Measurements from ENCODE around the gene GAL3ST2.

Gene GAL3ST2

DNA sequence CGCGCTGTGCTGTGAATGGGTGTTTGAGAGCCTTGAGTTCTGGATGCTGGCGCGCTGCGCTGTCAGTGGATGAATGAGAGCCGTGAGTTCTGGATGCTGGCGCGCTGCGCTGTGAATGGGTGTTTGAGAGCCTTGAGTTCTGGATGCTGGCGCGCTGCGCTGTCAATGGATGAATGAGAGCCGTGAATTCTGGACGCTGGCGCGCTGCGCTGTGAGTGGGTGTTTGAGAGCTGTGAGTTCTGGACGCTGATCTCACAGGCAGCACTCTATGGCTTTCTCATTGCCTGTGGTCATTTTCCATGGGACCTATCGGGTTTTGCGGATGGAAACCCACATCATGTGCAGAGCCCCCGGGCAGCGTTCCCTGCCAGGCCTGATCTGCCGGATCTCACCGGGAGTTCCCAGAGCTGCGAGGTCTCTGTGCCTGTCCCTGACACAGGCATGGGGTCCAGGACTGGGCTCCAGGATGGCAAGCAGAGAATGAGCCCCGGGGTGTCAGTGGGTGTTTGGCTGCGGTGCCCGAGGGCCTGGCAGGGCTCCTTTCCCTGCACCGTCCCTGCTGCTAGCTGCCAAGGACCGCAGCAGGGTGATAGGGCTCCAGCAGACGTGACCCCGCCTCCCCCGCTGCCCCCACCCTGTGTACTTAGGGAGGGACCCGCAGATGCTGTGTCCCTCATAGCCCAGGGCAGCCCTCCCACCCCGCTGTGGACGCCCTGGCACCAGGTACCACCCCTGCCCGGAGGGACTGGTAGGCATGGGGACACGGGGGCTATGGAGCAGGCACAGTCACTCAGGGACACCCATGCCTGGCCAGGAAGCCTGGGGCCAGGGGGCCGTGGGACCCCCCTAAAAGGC lies 72.4 kb downstream of the GAL3ST2 start:
- H3K36me3 ChIP-seq (ENCODE audit: control insufficient read depth, insufficient read depth, low read length), result no peaks in the 10 kb centered on the region
- H3K27ac ChIP-seq (ENCODE audit: insufficient read depth, low read length, poor library complexity, severe bottlenecking), result no peak overlapping the region
- H3K27me3 ChIP-seq (replicated peaks; ENCODE audit: control insufficient read depth, insufficient read depth, low read length, poor library complexity, severe bottlenecking), result no peaks in the 10 kb centered on the region
- H3K4me3 ChIP-seq (ENCODE audit: insufficient read depth, low read depth, low read length, poor library complexity, severe bottlenecking), result no peak overlapping the region
- H3K4me1 ChIP-seq (ENCODE audit: control insufficient read depth, insufficient read depth, low read length, poor library complexity, severe bottlenecking), result peaks cover 10% of the 10 kb centered on the region
- H3K9me3 ChIP-seq (ENCODE audit: control insufficient read depth, low read length), result no peaks in the 10 kb centered on the region
- no peak for DNase-seq

DNA sequence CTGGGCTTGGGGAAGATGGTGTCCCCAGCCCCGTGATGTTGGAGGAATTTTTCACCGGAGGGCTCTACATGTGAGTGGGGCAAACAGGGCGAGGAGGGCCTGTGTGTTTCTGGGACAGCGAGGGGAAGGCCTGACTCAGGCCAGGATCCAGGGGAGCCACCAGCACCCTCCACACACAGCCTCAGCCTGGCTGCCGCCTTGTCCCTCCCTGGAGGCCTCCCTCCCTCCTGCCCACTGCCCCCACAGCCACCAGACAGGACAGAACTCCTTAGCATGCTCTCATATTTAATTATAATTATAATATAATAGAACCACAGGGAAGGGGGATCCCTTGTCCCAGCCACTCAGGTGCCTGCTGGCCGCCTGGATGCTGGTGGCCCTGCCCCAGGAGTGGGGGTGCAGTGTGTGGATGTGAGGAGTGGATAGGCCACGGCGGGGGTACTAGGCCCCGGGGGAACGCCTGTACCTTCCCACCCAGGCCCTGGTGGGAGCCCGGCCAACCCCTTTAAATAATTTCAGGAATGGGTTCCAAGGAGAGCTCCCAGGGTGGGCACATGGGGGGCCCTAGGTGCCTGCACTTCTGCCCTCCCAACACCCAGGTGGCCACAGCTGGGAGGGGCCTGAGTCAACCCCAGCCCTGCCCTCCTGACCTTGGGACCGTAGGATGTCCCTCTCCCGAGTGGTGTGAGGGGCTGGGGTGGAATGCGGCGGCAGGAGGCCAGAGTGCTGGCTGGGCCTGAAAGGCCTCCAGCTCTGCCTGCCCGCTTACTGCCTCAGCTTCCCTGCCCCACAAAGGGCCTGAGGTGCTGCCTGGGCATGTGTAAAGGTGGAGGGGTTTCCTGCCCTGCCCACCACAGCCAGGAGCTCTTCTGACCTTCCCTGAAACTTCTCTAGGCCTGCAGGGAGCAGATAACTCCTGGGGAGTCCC lies 73.3 kb downstream of the GAL3ST2 start:
- H3K4me1 ChIP-seq (ENCODE audit: control insufficient read depth, insufficient read depth, low read length, poor library complexity, severe bottlenecking), result peaks cover 5% of the 10 kb centered on the region
- no peaks in the 10 kb centered on the region for H3K9me3 ChIP-seq (ENCODE audit: control insufficient read depth, low read length)
- DNase-seq, result no peak
- H3K27ac ChIP-seq (ENCODE audit: insufficient read depth, low read length, poor library complexity, severe bottlenecking), result no peak overlapping the region
- no peaks in the 10 kb centered on the region for H3K36me3 ChIP-seq (ENCODE audit: control insufficient read depth, insufficient read depth, low read length)
- H3K4me3 ChIP-seq (ENCODE audit: insufficient read depth, low read depth, low read length, poor library complexity, severe bottlenecking), result no peak overlapping the region
- H3K27me3 ChIP-seq (replicated peaks; ENCODE audit: control insufficient read depth, insufficient read depth, low read length, poor library complexity, severe bottlenecking), result no peaks in the 10 kb centered on the region

DNA sequence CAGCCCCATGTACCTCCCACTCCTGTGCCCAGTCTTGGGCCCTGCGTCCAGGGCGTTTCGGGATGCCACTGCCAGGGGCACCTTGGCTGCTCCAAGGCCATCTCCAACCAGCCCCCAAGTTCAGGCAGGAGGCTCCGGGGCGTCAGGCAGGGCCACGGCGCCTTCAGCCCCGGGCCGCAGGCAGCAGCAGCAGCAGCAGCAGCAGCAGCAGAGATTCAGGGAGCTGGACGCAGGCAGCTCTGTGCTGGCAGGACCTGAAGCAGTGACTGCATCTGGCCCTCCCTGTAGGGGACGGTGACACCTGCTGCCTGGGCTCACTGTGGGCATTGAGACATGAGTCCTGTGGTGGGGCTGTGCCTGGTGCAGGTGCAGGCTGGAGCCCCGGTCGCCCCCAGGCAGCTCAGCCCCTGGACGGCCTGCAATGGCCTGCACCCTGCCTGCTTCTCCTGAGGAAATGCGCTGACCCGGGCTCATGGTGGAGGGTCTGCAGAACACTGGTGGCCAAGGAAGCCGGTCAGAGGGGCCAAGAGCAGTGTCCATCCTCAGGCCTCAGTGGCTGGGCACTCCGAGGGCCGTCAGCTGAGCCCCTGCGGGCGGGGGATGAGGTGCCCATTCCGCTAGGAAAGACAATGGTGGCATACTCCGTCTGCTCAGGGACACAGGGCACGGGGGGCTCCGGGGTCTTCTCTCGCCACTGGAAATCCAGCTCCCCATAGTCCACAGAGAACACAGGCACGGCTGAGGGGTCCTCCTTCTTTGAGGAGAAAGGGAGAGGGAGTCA lies 74.1 kb downstream of the GAL3ST2 start:
- Histone ChIP-seq H3K27ac (ENCODE audit: insufficient read depth, low read length, poor library complexity, severe bottlenecking) (no peak overlapping the region), H3K9me3 (ENCODE audit: control insufficient read depth, low read length) (no peaks in the 10 kb centered on the region), H3K4me3 (ENCODE audit: insufficient read depth, low read depth, low read length, poor library complexity, severe bottlenecking) (no peak overlapping the region), H3K27me3 (replicated peaks; ENCODE audit: control insufficient read depth, insufficient read depth, low read length, poor library complexity, severe bottlenecking) (no peaks in the 10 kb centered on the region), H3K4me1 (ENCODE audit: control insufficient read depth, insufficient read depth, low read length, poor library complexity, severe bottlenecking) (no peaks in the 10 kb centered on the region), H3K36me3 (ENCODE audit: control insufficient read depth, insufficient read depth, low read length) (no peaks in the 10 kb centered on the region)
- DNase-seq, result no peak

DNA sequence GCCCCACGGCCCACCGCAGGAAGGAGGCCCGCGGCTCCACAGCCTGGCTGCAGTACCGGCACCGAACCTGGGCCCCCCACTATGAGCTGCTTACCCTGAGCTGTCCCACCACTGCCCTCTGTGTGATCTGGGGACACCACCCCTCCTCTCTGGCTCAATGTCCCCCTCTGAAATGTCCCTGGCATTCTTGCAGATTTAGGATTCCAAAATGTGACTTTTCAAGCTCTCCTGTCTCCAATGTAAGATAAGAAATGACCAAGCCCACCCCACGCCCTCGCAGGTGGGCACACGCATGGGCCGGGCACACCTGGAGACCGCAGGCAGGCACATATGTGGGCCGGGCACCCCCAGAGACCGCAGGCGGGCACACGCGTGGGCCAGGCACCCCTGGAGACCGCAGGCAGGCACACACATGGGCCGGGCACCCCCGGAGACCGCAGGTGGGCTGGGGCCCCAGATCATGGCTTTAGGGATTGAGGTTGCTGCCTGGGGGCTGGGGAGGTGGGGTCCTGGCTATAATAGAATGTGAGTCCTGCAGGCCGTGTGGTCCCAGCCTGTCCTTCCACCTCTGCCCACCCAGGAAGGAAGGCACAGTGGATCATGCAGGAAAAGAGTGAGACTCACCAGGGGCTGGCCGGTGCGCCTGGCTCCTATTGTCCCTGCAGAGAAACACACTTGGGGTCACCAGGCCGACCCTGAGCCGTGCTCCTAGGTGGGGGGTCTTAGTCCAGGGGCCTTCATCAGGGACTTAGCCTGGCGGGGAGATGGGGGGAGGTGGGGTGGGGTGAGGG lies 74.9 kb downstream of the GAL3ST2 start:
- Histone ChIP-seq H3K27ac (ENCODE audit: insufficient read depth, low read length, poor library complexity, severe bottlenecking) (no peak overlapping the region), H3K27me3 (replicated peaks; ENCODE audit: control insufficient read depth, insufficient read depth, low read length, poor library complexity, severe bottlenecking) (no peaks in the 10 kb centered on the region)
- no peak for DNase-seq

DNA sequence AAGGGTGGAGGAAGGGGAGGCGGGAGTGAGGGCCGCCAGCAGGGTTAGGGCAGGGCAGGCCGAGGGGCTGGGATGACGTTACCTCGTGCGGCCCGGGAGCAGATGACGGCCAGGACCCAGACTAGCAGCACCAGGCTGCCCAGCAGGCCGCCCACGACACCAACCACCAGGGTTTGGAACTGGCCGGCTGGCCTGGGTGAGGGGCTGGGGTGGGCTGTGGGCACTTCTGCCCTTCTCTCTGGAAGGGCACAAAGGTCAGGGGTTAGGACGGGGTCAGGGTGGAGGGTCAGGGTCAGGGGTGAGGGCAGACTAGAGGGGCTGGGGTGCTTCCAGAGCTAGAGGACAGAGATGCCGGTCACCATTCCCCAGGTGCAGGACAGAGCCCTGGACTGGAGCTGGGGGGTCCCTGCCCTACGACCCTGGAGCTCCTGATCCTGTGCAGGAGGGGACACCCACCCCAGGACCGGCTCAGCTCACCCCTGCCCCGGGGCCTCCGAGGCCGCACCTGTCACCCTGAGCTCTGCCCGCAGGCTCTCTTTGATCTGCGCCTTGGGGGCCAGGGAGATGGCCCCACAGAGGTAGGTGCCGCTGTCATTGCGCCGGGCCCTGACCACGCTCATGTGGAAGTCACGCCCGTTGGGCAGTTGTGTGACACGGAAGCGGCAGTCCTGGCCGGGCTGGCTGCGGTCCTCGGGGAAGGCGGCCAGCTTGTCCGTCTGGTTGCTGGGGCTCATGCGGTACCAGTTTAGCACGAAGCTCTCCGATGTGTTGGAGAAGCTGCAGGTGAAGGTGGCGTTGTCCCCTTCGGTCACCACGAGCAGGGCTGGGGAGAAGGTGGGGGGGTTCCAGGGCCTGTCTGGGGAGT lies 75.7 kb downstream of the GAL3ST2 start:
- Histone ChIP-seq H3K4me1 (ENCODE audit: control insufficient read depth, insufficient read depth, low read length, poor library complexity, severe bottlenecking) (no peaks in the 10 kb centered on the region), H3K9me3 (ENCODE audit: control insufficient read depth, low read length) (no peaks in the 10 kb centered on the region), H3K27ac (ENCODE audit: insufficient read depth, low read length, poor library complexity, severe bottlenecking) (no peak overlapping the region), H3K27me3 (replicated peaks; ENCODE audit: control insufficient read depth, insufficient read depth, low read length, poor library complexity, severe bottlenecking) (no peaks in the 10 kb centered on the region), H3K4me3 (ENCODE audit: insufficient read depth, low read depth, low read length, poor library complexity, severe bottlenecking) (no peak overlapping the region), H3K36me3 (ENCODE audit: control insufficient read depth, insufficient read depth, low read length) (no peaks in the 10 kb centered on the region)
- DNase-seq, result no peak

More for the DNA sequence above, 74.9 kb downstream of the GAL3ST2 start:
- Histone ChIP-seq H3K4me3 (ENCODE audit: insufficient read depth, low read depth, low read length, poor library complexity, severe bottlenecking) (no peak overlapping the region), H3K9me3 (ENCODE audit: control insufficient read depth, low read length) (no peaks in the 10 kb centered on the region), H3K4me1 (ENCODE audit: control insufficient read depth, insufficient read depth, low read length, poor library complexity, severe bottlenecking) (no peaks in the 10 kb centered on the region), H3K36me3 (ENCODE audit: control insufficient read depth, insufficient read depth, low read length) (no peaks in the 10 kb centered on the region)

DNA sequence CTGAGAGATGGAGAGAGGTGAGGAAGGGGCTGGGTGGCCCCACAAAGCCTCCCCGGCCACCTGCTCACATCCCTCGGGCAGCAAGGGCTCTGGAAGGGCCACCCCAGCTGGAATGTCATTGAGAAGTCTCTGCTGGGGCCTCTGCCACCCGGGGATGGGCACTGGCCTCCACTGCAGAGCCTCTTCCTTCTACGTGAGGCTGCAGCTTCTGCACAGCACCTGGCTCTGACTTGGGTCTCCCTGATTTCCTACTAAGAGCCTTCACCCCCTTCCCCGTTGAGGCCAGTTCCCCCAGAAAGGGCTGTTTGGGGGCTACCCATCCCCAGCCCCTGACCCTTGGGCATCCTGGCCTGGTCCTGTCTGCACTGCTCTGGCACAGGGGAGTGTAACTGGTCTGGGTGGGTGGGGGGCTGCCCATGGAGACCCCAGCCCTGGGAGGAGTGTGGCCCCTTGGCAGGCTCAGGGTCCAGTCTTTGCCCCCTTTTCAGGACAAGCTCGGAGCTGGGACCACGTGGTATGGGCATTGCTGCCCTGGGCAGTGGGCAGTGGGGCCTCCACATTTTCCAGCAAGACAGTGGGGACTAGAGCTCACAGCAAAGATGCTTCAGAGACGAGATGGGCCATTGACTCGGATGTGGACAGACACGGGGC lies 76.5 kb downstream of the GAL3ST2 start:
- Histone ChIP-seq H3K4me3 (ENCODE audit: insufficient read depth, low read depth, low read length, poor library complexity, severe bottlenecking) (no peak overlapping the region), H3K36me3 (ENCODE audit: control insufficient read depth, insufficient read depth, low read length) (no peaks in the 10 kb centered on the region), H3K4me1 (ENCODE audit: control insufficient read depth, insufficient read depth, low read length, poor library complexity, severe bottlenecking) (peaks cover 7% of the 10 kb centered on the region), H3K9me3 (ENCODE audit: control insufficient read depth, low read length) (no peaks in the 10 kb centered on the region), H3K27me3 (replicated peaks; ENCODE audit: control insufficient read depth, insufficient read depth, low read length, poor library complexity, severe bottlenecking) (no peaks in the 10 kb centered on the region), H3K27ac (ENCODE audit: insufficient read depth, low read length, poor library complexity, severe bottlenecking) (no peak overlapping the region)
- DNase-seq, result no peak

Data from effector memory CD4-positive, alpha-beta T cell (primary cell).